Measurements from ENCODE around the gene MED31.

DNA sequence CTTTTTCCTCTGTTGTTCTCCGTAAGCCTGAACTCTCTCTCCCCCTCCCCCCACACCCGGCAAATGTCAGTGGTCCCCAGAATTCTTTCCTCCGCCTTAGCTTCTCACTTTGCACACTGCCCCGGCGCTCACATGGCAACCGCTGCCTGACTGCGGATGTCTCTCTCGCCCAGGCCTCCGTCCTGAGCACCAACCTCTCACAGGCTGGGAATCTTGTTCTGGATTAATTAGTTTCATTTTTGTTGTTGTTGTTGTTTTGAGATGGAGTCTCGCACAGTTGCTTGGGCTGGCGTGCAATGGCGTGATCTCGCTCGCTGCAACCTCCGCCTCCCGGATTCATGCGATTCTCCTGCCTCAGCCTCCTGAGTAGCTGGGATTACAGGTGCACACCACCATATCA lies 16.8 kb upstream of the MED31 start:
- TF ChIP-seq, protein P1, sequence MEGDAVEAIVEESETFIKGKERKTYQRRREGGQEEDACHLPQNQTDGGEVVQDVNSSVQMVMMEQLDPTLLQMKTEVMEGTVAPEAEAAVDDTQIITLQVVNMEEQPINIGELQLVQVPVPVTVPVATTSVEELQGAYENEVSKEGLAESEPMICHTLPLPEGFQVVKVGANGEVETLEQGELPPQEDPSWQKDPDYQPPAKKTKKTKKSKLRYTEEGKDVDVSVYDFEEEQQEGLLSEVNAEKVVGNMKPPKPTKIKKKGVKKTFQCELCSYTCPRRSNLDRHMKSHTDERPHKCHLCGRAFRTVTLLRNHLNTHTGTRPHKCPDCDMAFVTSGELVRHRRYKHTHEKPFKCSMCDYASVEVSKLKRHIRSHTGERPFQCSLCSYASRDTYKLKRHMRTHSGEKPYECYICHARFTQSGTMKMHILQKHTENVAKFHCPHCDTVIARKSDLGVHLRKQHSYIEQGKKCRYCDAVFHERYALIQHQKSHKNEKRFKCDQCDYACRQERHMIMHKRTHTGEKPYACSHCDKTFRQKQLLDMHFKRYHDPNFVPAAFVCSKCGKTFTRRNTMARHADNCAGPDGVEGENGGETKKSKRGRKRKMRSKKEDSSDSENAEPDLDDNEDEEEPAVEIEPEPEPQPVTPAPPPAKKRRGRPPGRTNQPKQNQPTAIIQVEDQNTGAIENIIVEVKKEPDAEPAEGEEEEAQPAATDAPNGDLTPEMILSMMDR (IDR thresholded peaks at IDR 0.05), result no peak
- TF ChIP-seq POLR2A (IDR thresholded peaks at IDR 0.05), result no peak

Data from testis (tissue), 2 donors.